ENCODE results near the gene HTRA3.

- TF ChIP-seq, protein P1, sequence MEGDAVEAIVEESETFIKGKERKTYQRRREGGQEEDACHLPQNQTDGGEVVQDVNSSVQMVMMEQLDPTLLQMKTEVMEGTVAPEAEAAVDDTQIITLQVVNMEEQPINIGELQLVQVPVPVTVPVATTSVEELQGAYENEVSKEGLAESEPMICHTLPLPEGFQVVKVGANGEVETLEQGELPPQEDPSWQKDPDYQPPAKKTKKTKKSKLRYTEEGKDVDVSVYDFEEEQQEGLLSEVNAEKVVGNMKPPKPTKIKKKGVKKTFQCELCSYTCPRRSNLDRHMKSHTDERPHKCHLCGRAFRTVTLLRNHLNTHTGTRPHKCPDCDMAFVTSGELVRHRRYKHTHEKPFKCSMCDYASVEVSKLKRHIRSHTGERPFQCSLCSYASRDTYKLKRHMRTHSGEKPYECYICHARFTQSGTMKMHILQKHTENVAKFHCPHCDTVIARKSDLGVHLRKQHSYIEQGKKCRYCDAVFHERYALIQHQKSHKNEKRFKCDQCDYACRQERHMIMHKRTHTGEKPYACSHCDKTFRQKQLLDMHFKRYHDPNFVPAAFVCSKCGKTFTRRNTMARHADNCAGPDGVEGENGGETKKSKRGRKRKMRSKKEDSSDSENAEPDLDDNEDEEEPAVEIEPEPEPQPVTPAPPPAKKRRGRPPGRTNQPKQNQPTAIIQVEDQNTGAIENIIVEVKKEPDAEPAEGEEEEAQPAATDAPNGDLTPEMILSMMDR (IDR thresholded peaks at IDR 0.05; ENCODE audit: poor library complexity, severe bottlenecking) = no peak
- TF ChIP-seq, protein P2, sequence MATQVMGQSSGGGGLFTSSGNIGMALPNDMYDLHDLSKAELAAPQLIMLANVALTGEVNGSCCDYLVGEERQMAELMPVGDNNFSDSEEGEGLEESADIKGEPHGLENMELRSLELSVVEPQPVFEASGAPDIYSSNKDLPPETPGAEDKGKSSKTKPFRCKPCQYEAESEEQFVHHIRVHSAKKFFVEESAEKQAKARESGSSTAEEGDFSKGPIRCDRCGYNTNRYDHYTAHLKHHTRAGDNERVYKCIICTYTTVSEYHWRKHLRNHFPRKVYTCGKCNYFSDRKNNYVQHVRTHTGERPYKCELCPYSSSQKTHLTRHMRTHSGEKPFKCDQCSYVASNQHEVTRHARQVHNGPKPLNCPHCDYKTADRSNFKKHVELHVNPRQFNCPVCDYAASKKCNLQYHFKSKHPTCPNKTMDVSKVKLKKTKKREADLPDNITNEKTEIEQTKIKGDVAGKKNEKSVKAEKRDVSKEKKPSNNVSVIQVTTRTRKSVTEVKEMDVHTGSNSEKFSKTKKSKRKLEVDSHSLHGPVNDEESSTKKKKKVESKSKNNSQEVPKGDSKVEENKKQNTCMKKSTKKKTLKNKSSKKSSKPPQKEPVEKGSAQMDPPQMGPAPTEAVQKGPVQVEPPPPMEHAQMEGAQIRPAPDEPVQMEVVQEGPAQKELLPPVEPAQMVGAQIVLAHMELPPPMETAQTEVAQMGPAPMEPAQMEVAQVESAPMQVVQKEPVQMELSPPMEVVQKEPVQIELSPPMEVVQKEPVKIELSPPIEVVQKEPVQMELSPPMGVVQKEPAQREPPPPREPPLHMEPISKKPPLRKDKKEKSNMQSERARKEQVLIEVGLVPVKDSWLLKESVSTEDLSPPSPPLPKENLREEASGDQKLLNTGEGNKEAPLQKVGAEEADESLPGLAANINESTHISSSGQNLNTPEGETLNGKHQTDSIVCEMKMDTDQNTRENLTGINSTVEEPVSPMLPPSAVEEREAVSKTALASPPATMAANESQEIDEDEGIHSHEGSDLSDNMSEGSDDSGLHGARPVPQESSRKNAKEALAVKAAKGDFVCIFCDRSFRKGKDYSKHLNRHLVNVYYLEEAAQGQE (IDR thresholded peaks at IDR 0.05; ENCODE audit: borderline replicate concordance) = no peak
- TF ChIP-seq EP300 (conservative IDR thresholded peaks at IDR 0.05; ENCODE audit: poor library complexity, severe bottlenecking) = no peak
- no peak for TF ChIP-seq EZH2 (IDR thresholded peaks at IDR 0.05; ENCODE audit: borderline replicate concordance, insufficient read depth, low read length, poor library complexity, severe bottlenecking)
- no peak for TF ChIP-seq POLR2AphosphoS5 (IDR thresholded peaks at IDR 0.05)
- TF ChIP-seq SMC3 (conservative IDR thresholded peaks at IDR 0.05; ENCODE audit: poor library complexity) = no peak
- TF ChIP-seq MXI1 (conservative IDR thresholded peaks at IDR 0.05; ENCODE audit: poor library complexity, severe bottlenecking) = no peak
- TF ChIP-seq RAD21 (conservative IDR thresholded peaks at IDR 0.05) = no peak
- no peak for TF ChIP-seq TAF1 (IDR thresholded peaks at IDR 0.05; ENCODE audit: low read depth)
Observed at GRCh38 chr4:8244001-8244757, 25.4 kb upstream of the HTRA3 start.

Data from neural cell (in vitro differentiated cells).